GM12878 (cell line): ENCODE measurements around the gene CD180. TPM values are rescaled to one million over a fixed set of nuclear protein-coding genes. Genes with fewer than 3 reads are reported as not detected.

ENCODE experiments used
- ATAC-seq: fragments of 200-7000 bp; cut with Tn5 transposase; 3 replicates; pipeline ENCODE4 v1.9.1; 2020; ENCODE audit warnings: mild to moderate bottlenecking, moderate library complexity
- BruUV-seq: library from RNA; stranded (reverse); fragments of 400-500 nt; replicated peaks from 2 replicates; lab custom pipeline; 2021; lab: Mats Ljungman, UMichigan
- CTCF ChIA-PET: fragments of 300-600 bp; sonication (Branson Sonifier 250); formaldehyde crosslinking; extraction: SDS; loops from one replicate; lab custom pipeline; 2021; ENCODE audit warnings: inconsistent platforms; lab: Yijun Ruan, JAX
- POLR2A ChIA-PET: fragments of 350-600 bp; formaldehyde crosslinking; extraction: SDS; loops from one replicate; lab custom pipeline; 2021; ENCODE audit warnings: inconsistent platforms; lab: Charles Lee
- RAD21 ChIA-PET: fragments of 300-600 bp; sonication (Branson Sonifier 250); formaldehyde crosslinking; loops from one replicate; lab custom pipeline; 2023; ENCODE audit warnings: antibody characterized with exemption; ENCODE audit not compliant: unreplicated experiment; lab: Charles Lee
- SMC1A ChIA-PET: fragments of 300-600 bp; sonication (Branson Sonifier 250); formaldehyde crosslinking; loops from one replicate; lab custom pipeline; 2023; ENCODE audit not compliant: unreplicated experiment, uncharacterized antibody; lab: Charles Lee
- DNase-seq: peaks from one replicate; pipeline ENCODE4 v3.0.0-alpha.2; 2011; ENCODE audit warnings: low read depth, low spot score
- FAIRE-seq: peaks from 3 replicates; lab custom pipeline; 2011; peaks lifted over from hg19 to GRCh38; lab: Jason Lieb, UNC
- H2AFZ ChIP-seq: 2 replicates; pipeline ENCODE4 v1.6.0; 2011; ENCODE audit warnings: low read depth, low read length, control low read depth; ENCODE audit not compliant: control insufficient read depth
- H3K27ac ChIP-seq: 2 replicates; pipeline ENCODE4 v1.5.1; 2011; ENCODE audit warnings: control low read depth; ENCODE audit not compliant: control insufficient read depth, insufficient read depth
- H3K27me3 ChIP-seq, 2 experiments: replicated peaks in 1 of 2; 2 replicates each; pipeline versions ENCODE4 v1.6.0 to v1.6.1; 2011; ENCODE audit warnings: low read length in 1 of 2; ENCODE audit not compliant: control insufficient read depth in 2 of 2, insufficient read depth in 2 of 2
- H3K36me3 ChIP-seq, 2 experiments: 2 replicates each; pipeline ENCODE4 v1.5.1; 2011; ENCODE audit warnings: low read length in 1 of 2; ENCODE audit not compliant: control insufficient read depth in 2 of 2, insufficient read depth in 2 of 2
- H3K4me1 ChIP-seq: 2 replicates; pipeline ENCODE4 v1.6.1; 2011; ENCODE audit warnings: mild to moderate bottlenecking, low read length, moderate library complexity, mixed read lengths; ENCODE audit not compliant: control insufficient read depth, insufficient read depth
- H3K4me2 ChIP-seq: 2 replicates; pipeline ENCODE4 v1.6.0; 2011; ENCODE audit warnings: control low read depth; ENCODE audit not compliant: control insufficient read depth, insufficient read depth
- H3K4me3 ChIP-seq: fragments of 200-600 bp; sonication (generic); 2 replicates; pipeline ENCODE4 v1.5.1; 2016
- H3K79me2 ChIP-seq: 2 replicates; pipeline ENCODE4 v1.6.0; 2011; ENCODE audit warnings: low read length; ENCODE audit not compliant: control insufficient read depth, insufficient read depth
- H3K9ac ChIP-seq: 2 replicates; pipeline ENCODE4 v1.8.0; 2011; ENCODE audit warnings: low read length, control low read depth, mixed read lengths; ENCODE audit not compliant: control insufficient read depth, insufficient read depth
- H3K9me3 ChIP-seq: replicated peaks from 3 replicates; pipeline ENCODE4 v1.5.1; 2011; ENCODE audit warnings: mild to moderate bottlenecking, low read length; ENCODE audit not compliant: control insufficient read depth, insufficient read depth
- H4K20me1 ChIP-seq: 2 replicates; pipeline ENCODE4 v1.6.0; 2011; ENCODE audit not compliant: control insufficient read depth, insufficient read depth
- CHD4 ChIP-seq: fragments of 200-600 bp; sonication (generic); IDR thresholded peaks from 2 replicates; pipeline ENCODE4 v1.6.1; 2016; ENCODE audit warnings: mild to moderate bottlenecking
- CREM ChIP-seq: IDR thresholded peaks from 2 replicates; pipeline ENCODE4 v1.6.1; 2014; ENCODE audit warnings: antibody characterized with exemption, low read depth
- EGR1 ChIP-seq, 2 experiments: IDR thresholded peaks; 1 replicate in 1 of 2; 2 replicates in 1 of 2; pipeline ENCODE4 v1.6.1; 2011 to 2012; ENCODE audit warnings: low read depth in 2 of 2, low read length in 2 of 2, borderline replicate concordance in 1 of 2, mild to moderate bottlenecking in 1 of 2, moderate library complexity in 1 of 2
- ESRRA ChIP-seq: IDR thresholded peaks from 2 replicates; pipeline ENCODE4 v1.6.1; 2012; ENCODE audit warnings: mild to moderate bottlenecking, low read length, improper control_type of control experiment
- IRF4 ChIP-seq: IDR thresholded peaks from 2 replicates; pipeline ENCODE4 v1.6.1; 2011; ENCODE audit warnings: low read depth, low read length
- SIN3A ChIP-seq: IDR thresholded peaks from 2 replicates; pipeline ENCODE4 v1.6.1; 2012; ENCODE audit warnings: low read depth, low read length, improper control_type of control experiment
- SUPT20H ChIP-seq: IDR thresholded peaks from 2 replicates; pipeline ENCODE4 v1.6.1; 2011; ENCODE audit warnings: low read depth, mild to moderate bottlenecking, low read length, moderate library complexity, borderline replicate concordance; ENCODE audit not compliant: control insufficient read depth
- TAF1 ChIP-seq: IDR thresholded peaks from 2 replicates; pipeline ENCODE4 v1.6.1; 2011; ENCODE audit warnings: mild to moderate bottlenecking, low read depth, low read length, borderline replicate concordance
- TCF12 ChIP-seq: IDR thresholded peaks from 2 replicates; pipeline ENCODE4 v1.6.1; 2011; ENCODE audit warnings: low read depth, mild to moderate bottlenecking, low read length
- in situ Hi-C: fragments of 300-500 bp; cut with MboI; formaldehyde crosslinking; loops from 9 replicates; pipeline ENCODE4 v1.14.3; 2018; ENCODE audit warnings: mixed read lengths
- intact Hi-C: fragments of 100-400 bp; cut with micrococcal nuclease; formaldehyde crosslinking; loops from one replicate; pipeline ENCODE4 v1.14.2; 2022; ENCODE audit not compliant: unreplicated experiment
- polyA plus RNA-seq, 11 experiments: library from polyadenylated mRNA; depleted of rRNA in 4 of 11; unstranded in 6 of 11; stranded (reverse) in 5 of 11; fragments of >200 nt; fragmentation: Nextera tagmentation in 4 of 11; fragmentation: Illumina TruSeq in 1 of 11; extraction: Ambion mirVana in 4 of 11; extraction: Trizol in 1 of 11; gene quantifications; 1 replicate in 1 of 11; 2 replicates in 10 of 11; pipeline versions ENCODE4 v1.2.1 to v1.2.3, GENCODE V29; 2011 to 2016; ENCODE audit warnings: inconsistent platforms in 2 of 11, missing spikeins in 2 of 11, low read depth in 1 of 11
- total RNA-seq, 4 experiments: library from RNA; depleted of rRNA in 3 of 4; stranded (reverse); fragments of >200 nt in 3 of 4; fragmentation: Illumina TruSeq in 1 of 4; extraction: Trizol in 1 of 4; gene quantifications; 2 replicates each; pipeline versions ENCODE4 v1.2.1 to v1.2.3, GENCODE V29; 2013 to 2021
- TF ChIP-seq, protein P1 (sequence below), 3 experiments: IDR thresholded peaks in 2 of 3; conservative IDR thresholded peaks in 1 of 3; 2 replicates each; pipeline ENCODE4 v1.5.1; 2011; ENCODE audit warnings: low read depth in 3 of 3, low read length in 3 of 3, mild to moderate bottlenecking in 3 of 3, control low read depth in 2 of 3, moderate library complexity in 2 of 3, inconsistent platforms in 1 of 3, mixed read lengths in 1 of 3; ENCODE audit not compliant: control insufficient read depth in 2 of 3, insufficient read depth in 1 of 3; ENCODE audit errors: extremely low read depth in 1 of 3
- TF ChIP-seq, protein P2 (sequence below): fragments of 150-350 bp; IDR thresholded peaks from 2 replicates; pipeline ENCODE4 v1.6.1; 2014; ENCODE audit warnings: mild to moderate bottlenecking, low read depth, low read length

Gene CD180
- total and polyA plus RNA-seq, 10 of the 15 experiments (the other 5 are each of a cell fraction or from before 2014, with no cell fraction given): 0.22 to 9.7 (median 2.9) TPM

- TF ChIP-seq SUPT20H (no peak), SIN3A (no peak)
Measured at GRCh38 chr5:67243349-67243748, 46.8 kb upstream of the CD180 start (continued).

- DNase-seq (no peak), FAIRE-seq (no peak), ATAC-seq (no peak)
- SMC1A ChIA-PET: no interaction called here
- CTCF ChIA-PET: no interaction called here
- H3K27me3 ChIP-seq: no peaks in the 10 kb centered on the region
- RAD21 ChIA-PET: no interaction called here
- H3K9me3 ChIP-seq: no peaks in the 10 kb centered on the region
- H3K79me2 ChIP-seq: no peaks in the 10 kb centered on the region
- in situ Hi-C loops: loop anchor here (10.0 to 25.0 kb wide), 2 partner anchors 1223 to 1746 kb away; no protein-coding TSS in a partner anchor
- no TSS peak for BruUV-seq
- no peaks in the 10 kb centered on the region for H4K20me1 ChIP-seq
- POLR2A ChIA-PET: no interaction called here
- no peak for TF ChIP-seq IRF4
- TF ChIP-seq ESRRA: no peak
- no peak for TF ChIP-seq TCF12
- no peak for TF ChIP-seq TAF1
- TF ChIP-seq, protein P1, sequence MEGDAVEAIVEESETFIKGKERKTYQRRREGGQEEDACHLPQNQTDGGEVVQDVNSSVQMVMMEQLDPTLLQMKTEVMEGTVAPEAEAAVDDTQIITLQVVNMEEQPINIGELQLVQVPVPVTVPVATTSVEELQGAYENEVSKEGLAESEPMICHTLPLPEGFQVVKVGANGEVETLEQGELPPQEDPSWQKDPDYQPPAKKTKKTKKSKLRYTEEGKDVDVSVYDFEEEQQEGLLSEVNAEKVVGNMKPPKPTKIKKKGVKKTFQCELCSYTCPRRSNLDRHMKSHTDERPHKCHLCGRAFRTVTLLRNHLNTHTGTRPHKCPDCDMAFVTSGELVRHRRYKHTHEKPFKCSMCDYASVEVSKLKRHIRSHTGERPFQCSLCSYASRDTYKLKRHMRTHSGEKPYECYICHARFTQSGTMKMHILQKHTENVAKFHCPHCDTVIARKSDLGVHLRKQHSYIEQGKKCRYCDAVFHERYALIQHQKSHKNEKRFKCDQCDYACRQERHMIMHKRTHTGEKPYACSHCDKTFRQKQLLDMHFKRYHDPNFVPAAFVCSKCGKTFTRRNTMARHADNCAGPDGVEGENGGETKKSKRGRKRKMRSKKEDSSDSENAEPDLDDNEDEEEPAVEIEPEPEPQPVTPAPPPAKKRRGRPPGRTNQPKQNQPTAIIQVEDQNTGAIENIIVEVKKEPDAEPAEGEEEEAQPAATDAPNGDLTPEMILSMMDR (IDR thresholded peaks at IDR 0.05 in 2 of 3, conservative IDR thresholded peaks at IDR 0.05 in 1 of 3; ENCODE audit: control insufficient read depth in 2 of 3, extremely low read depth in 1 of 3, insufficient read depth in 1 of 3, low read depth in 3 of 3, low read length in 3 of 3): no peak
- TF ChIP-seq CHD4: no peak
- no peak for TF ChIP-seq CREM
- no peak for TF ChIP-seq EGR1 (IDR thresholded peaks at IDR 0.05; ENCODE audit: borderline replicate concordance in 1 of 2, low read depth in 2 of 2, low read length in 2 of 2)
- TF ChIP-seq, protein P2, sequence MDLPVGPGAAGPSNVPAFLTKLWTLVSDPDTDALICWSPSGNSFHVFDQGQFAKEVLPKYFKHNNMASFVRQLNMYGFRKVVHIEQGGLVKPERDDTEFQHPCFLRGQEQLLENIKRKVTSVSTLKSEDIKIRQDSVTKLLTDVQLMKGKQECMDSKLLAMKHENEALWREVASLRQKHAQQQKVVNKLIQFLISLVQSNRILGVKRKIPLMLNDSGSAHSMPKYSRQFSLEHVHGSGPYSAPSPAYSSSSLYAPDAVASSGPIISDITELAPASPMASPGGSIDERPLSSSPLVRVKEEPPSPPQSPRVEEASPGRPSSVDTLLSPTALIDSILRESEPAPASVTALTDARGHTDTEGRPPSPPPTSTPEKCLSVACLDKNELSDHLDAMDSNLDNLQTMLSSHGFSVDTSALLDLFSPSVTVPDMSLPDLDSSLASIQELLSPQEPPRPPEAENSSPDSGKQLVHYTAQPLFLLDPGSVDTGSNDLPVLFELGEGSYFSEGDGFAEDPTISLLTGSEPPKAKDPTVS: no peak
- H3K9ac ChIP-seq: no peak overlapping the region
- H3K36me3 ChIP-seq: no peaks in the 10 kb centered on the region
- H3K4me3 ChIP-seq: no peak overlapping the region
- H3K4me1 ChIP-seq: no peaks in the 10 kb centered on the region
- no peak overlapping the region for H2AFZ ChIP-seq
- no peak overlapping the region for H3K27ac ChIP-seq
- H3K4me2 ChIP-seq: no peak overlapping the region
- intact Hi-C loops: no loop called here
Measured at GRCh38 chr5:67241326-67241725, 44.7 kb upstream of the CD180 start.
